Stimulated activated CD8-positive, alpha-beta memory T cell treated with anti-CD3 and anti-CD28 coated beads, Interleukin-12 subunit alpha, Interleukin-12 subunit beta, amount 100 ng/mL, for 1 hour (primary cell): ENCODE results near the gene HIVEP2.

ENCODE experiments used
- DNase-seq: peaks from one replicate; pipeline ENCODE4 v3.0.0-alpha.2; 2020; ENCODE audit warnings: low read depth

Gene HIVEP2

DNA sequence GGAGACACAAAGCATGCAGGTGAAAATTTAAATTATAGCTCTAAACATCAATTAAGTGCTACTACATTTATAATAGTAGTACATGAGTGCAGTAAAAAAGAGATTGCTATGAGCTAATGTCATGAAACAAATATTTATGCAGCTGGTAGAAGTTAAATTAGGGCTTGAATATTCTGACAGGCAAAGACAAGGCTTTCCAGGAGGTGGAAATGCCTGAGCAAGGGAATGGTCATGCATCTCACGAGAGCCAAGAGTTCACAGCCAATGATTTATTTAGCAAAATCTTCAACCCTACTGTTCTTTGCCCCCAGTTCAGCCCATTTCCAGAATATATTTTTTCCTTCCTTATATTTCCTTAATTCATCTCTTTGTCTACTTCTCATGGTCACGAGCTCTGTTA, 128.9 kb downstream of the HIVEP2 start:
- no peak for DNase-seq

DNA sequence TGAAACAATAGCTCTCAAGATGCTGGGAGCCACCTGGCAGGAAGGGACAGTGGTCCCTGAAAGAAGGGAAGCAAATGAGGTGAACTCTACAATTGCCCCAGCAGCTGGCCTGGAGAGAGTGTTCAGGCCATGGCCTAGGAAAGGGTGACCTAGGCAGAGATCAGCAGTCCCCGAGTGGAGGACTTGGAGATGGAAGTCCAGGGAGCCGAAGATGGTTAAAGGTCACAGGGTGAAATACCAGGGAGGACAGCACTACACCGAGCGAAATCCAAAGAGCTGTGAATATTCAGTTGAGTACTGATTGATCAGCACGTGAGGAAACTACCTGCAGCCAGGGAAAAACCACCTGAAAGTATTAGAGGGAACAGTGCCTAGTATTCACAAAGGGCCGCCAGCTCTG, 133.1 kb downstream of the HIVEP2 start:
- no peak for DNase-seq

DNA sequence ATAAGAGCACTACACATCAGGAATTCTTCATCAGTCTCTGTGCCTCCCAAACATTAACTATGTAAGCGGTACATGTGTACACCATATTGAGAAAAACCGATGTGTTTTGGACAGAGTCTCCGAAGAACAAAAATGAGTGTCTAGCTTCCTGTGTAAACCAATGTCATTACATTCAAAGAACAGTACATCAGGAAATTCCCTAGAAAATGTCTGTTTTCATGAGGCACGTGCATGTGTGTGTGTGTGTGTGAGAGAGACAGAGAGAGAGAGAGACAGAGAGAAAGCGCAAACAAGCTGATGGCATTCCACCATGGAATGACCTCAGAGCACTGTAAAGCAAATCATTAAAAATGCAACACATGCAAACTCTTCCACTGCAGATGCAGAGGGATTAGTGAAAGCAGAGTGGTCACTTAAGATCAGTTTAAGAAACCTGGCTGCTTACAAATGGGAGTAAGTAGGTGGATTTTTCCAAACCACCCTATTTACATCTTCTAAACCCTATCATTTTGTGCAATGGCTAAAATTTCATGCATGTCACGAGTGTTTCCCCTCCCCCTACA, 133.9 kb downstream of the HIVEP2 start:
- DNase-seq: no peak

DNA sequence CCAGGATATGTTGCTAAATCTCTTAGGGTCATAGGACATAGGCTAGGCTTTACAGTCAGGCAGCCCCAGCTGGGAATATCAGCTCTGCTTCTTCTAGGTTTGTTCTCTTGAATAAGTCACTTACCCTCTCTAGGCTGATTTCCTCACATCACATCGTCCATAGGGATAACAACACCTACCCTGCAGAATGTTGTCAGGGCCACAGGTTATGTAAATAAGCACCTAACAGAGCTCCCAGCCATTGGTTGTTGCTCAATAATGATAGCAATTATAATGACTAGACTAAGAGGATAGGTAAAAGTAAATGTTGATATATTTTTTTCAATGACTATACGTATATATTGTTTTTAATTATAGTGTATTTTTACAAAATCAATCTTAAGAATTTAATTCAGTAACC, 135.0 kb downstream of the HIVEP2 start:
- no peak for DNase-seq

DNA sequence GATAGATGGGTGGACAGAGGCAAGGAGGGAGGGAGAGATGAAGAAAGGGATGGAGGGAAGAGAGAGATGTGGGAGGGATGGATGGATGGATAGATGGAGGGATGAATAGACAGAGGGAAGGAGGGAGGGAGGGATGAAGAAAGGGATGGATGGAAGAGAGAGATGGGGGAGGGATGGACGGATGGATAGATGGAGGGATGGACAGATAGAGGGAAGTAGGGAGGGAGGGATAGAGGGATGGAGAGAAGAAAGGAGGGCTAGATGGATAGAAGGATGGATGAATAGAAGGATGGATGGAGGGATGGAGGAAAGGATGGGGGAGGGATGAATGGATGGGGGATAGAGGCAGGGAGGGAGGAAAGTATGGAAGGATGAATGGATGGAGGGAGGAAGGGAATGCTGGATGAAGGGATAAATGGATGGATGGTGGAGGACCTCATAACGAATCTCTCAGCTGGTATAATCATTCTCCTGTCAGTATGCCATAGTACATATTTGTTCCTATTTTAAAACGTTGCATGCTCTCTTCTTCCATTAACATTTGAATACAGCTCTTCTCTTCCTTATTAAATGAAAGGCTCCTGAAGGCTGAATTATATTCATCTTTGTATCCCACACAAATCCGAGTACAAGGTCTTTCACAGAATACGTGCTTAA, 136.4 kb downstream of the HIVEP2 start:
- DNase-seq: no peak

DNA sequence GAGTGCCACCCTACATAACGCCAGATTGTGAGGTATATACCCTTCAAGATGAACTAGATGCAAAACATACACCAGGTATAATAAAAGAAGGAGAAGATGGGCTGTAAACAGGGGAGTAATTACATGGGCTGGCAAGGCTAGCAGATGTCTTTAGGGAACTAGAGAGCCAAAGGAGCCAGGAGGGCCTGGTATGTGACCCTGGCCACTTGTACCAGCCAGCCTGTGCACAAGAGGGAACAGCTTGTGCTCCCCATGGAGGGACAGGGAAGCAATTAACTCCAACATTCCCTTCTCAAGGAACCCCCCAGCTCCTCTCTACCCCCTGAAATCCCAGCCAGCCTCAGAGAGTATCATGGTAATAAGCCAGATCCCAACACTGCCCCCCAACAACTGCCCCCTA, 139.9 kb downstream of the HIVEP2 start:
- DNase-seq: no peak

DNA sequence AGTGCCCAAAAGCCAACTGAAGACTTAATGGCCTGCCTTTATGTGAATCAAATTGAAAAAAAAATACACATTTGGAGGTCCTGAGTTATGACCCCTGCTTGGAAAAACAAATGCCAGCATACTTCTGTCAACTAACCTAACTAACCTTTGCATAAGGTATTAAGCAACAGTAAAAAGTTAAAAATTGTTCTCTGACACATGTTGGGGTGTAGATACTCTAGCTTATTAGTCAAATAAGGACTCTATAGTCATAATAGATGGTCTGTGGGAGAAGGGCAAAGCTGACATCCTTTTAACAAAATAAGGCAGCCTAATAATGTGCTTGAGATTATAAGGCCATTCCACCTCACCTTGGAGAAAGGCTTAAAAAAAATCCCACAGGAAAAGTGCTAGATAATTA, 140.5 kb downstream of the HIVEP2 start:
- no peak for DNase-seq

DNA sequence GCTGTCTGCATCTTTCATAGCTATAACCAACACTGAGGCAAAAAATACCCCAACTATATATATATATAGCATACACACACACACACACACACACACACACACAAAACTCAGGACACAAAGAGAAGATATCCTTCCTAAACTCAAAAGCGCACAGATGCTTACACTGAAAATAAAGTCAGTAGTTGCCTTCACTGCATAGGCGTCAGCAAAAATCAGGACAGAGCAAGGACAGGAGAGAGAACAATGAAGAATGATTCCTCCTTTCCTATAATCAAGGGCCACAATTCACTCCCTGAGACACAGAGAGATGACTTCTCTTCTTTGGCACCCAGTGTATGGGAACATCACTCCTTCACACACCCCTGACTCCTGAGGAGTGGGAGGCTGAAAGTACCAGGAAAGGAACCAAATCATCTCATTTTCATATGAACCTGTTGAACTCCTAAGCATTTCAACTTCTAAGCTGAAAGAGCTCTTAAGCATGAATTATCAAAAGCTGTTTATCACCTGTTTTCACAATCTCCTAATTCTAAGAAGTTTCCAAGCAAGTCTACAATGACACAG, 141.4 kb downstream of the HIVEP2 start:
- no peak for DNase-seq

DNA sequence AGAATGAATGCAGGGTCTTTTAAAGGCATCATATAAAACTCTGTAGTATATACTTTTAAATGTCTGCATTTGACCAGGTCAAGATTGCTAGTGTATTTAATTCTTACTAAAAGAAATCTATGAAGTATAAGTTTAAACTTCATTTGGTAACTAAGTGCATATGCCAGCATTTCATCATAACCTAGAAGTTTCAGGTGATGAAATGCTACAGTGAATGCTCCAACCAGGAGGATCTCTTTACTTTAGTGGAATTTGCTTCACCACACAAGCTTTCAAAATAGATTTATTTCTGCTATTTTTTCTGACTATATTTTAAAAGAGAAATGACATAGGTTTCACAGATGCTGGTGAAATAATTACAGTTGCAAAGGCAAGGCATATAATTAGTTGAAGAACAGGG, 141.9 kb downstream of the HIVEP2 start:
- no peak for DNase-seq

DNA sequence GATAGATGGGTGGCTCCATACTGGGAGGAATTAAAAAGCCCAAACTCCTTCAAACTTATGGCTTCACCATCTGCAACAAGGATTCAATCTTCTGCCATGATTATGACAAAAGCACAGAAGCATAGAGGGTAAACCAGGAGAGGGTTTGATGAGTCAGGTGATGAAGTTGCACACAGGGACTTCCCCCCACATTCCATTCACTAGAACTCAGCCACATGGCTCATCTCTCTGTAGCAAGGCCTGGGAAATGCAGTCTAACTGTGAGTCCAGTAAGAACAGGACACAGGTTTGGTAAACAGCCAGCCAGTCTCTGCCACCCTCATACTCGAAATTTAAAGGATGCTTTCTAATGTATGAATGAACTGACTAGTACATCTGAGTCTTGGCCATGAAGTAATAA, 142.9 kb downstream of the HIVEP2 start:
- no peak for DNase-seq

DNA sequence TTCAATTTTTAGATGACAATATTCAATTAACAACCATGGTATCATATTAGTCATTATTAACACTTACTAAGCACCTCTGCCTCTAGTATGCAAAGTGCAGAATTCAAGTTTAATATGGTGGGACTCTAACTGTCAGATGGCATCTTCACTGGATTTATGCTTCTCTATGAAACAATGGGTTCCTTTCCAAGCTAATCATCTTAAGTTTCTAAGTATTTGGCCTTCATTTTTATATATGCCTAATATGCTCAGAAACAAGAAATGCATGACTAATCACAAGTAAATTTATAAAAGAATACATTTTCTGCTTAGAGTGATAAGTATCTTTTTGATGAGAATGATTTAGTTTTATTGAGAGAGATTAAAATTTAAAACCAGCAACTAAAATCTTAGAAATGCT, 144.7 kb downstream of the HIVEP2 start:
- DNase-seq: no peak

DNA sequence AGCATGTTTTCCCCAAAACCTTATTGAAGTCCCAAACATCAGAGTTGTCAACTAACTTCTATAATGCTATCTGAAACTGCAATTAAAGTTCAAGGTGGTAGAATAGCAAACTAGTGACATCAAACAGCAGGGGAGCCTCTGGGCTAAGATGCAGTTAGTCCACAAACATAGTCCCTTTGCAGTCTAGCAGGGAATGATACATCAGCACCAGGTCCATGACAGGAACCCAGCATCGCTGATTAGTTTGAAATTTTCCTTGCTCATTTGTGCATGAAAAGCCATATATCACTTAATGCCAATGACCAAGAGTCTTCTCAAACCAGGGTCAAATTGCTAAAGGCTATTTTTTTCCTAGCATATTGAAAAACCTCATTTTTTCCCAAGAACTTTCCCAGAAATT, 145.3 kb downstream of the HIVEP2 start:
- no peak for DNase-seq

DNA sequence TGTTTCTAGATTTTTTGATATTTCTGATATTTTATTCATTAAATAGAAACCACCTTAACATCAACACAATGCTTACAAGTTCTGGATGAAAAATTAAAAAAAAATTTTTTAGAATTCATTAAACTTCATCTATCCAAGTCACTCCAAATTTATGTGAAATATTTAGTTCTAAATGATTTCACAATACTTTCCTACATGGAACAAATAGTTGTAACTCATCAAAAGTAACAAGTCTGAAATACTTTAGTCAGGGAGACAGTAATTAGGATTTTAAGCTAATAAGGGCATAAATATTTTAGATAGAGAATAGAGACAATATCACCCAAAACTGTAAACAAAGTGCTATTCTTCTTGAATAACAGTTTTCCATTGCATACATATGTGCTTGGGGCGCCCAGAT, 147.8 kb downstream of the HIVEP2 start:
- DNase-seq: no peak

DNA sequence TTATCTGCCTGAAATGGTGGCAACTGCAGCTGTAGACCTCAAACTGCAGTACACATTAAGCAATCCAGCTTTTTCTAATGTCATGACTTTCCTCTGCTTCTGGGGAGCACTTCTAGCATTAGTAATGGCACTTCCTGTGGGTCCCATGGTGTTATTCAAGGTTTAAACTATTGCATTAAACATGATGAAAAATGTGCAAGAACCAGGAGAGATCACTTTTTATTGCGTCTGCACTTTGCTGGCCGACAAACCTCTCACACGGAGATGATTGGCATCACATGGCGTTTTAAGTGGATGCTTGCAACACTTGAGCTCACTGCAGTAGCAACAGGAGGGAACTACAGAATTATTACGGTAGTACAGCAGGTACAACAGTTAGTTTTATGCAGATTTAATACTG, 148.4 kb downstream of the HIVEP2 start:
- no peak for DNase-seq

DNA sequence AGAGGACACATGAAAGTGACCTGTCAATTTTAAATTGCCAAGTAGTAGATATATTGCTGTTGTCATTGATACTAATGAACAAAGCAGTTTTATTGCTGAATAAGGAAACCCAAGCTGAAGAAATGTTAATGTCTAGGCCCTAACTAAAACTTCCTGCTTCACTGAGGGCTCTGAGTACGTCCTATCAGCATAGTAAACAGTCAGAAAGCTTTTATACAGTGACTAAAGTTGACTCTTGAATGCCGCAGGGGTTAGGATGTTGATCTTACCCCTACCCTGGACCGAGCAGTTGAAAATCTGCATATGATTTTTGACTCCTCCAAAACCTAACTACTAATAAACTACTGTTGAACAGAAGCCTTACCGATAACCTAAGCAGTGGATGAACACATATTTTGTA, 149.0 kb downstream of the HIVEP2 start:
- no peak for DNase-seq

DNA sequence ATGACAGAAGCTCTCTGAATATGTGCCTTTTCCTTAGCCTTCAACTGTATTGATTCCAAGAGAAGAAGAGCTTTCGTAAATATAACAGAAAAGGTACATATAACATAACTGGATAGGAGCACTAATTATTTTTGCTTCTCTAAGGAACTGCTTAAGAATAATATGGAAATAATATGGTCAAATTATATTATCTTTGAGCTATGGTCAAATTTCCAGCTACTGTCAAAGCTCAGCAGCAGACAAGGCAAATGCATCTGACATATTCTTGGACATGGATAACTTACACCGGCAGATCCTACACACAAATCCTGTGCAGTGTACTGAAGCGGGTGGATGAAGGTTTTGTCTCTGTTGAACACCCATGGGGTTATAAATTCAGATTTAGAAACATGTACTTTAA, 150.6 kb downstream of the HIVEP2 start:
- no peak for DNase-seq

DNA sequence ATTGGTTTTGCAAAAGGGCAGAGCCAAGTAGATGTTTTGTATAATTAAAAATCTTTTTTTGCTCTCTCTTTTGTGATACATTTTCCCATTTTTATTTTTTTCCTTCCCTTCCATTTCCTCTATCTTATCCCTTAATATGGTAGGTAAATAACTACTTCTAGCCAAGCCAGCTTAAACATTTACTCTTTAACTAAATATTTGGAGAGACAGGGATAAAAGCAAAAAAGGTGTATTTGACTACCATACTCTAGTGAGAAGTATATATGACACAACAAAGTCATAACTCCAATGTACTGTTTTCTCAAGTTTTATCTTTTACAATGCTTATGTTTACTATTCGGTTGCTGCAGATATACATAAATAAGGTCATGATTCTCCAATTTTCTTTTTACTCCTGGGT, 154.7 kb downstream of the HIVEP2 start:
- DNase-seq: no peak

DNA sequence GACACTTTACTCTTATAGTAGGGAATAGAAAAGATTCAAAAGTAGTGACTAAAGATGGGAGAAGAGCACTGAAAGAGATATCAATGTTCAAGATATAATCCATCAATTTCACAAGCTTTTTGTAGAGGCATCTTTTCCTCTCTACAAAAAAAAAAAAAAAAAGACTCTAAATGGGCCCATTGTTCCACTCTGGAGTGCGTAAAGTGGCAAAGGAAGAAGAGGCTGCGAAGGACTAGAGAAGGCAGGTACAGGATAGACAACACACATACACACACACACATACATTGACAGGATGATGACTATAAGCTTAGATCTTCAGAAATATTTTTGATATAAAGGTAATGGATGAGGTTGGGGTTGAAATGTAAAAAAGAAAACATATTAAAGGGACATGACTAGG, 157.6 kb downstream of the HIVEP2 start:
- DNase-seq: no peak

DNA sequence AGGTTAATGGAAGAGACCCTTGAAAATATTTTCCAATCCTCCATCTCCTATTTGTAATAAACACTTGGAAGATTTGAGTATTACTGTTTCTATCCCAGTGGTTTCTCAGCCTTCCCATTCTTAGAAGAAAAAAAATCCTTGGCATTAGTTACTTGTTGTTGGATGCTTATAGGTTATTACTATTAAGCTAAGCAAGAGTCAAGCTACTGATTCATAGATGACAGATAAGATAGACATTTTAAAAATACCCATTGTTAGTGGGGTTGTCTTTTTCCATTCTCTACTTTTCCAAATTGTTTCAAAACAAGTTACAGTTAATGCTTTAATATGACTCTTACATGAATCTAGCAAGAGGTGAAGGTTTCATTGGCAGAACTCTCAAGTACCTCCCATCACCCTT, 158.5 kb downstream of the HIVEP2 start:
- no peak for DNase-seq

DNA sequence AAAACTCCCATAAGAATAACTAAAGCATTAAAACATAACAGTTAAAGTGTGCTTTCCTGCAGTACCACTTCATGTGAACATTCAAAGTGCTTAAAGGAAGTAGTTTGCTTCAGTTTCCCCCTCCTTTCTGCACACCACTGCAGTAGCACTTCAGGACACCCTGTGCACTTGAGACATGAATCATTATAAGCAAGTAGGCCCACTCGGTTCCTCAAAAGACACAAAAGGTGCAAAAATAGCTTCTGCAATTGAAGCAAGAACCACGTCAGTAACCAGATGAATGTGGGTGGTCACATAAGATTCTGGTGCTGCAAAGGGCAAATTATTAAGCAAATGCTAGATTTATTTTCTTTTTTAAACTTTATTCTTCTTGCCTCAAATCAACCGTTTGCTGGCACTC, 160.6 kb downstream of the HIVEP2 start:
- no peak for DNase-seq

DNA sequence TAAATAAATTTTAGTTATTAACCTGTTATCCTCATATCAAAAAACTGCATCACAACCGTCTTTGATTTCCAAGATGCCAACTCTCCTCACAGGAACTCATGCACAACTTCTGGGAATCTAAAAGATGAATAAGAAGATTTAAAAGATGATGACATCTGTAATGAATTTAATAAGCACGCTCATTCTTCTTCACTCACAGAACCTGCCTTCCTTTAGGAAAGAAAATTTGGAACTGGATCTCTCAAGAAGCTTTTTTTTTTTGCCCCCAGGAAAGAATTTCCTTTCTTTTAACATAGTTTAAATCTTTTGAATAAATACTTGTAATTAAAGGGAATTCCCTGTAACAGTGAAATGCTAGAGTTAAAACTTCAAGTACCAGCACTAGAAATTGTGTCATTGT, 161.5 kb downstream of the HIVEP2 start:
- DNase-seq: no peak

DNA sequence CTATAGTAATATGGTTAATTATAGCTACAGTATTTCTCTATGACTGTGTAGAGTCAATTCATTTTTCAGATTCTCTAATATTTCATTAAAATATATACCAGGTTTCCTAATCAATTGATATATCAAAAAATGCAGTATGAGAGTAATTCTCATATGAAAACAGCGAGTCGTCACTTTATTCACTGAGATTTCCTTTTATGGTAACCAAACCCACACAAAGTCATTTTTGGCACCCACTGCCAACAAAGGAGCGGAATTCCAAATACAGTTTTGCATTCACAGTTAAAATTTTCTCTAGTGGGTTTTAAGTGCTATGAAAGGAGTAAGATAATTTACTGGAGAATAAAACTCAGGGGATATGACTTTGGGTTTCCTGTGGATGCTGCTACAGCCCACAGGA, 163.8 kb downstream of the HIVEP2 start:
- no peak for DNase-seq

DNA sequence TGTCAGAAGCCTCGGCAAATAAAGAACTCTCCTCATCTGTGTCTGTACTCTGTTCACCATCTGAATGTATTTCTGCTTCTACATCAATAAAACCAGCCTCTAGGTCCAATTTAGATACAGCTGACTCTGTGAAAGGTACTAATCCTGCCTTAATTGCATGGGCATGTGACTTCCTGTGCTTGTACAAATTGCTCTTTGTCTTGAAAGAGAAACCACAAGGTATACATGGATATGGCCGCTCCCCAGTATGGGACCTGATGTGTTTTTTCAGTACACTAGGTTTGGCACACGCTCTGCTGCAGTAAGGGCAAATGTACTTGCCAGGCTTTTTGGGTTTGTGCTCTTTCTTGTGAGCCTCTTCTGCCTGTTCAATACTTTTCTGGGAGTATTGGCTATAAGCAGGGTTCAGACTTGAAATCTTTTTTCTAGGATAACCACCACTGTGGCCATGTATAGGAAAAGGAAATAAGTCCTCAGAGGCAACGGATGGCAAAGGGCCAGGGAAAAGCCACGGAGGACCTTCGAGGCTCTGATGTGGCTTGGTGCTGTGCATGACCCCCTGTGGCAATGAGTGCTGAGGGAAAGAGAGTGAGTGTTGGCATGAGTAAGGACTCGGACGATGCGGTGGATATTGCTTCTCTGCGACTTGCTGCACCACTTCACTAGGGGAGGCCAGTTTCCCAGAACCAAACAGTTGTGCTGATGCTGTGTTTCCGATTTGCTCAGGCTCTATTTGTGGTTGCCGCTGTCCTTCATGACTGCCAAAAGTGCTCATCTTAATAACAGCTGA, 170.9 kb downstream of the HIVEP2 start:
- DNase-seq: no peak
